D721Med (cell line): ENCODE measurements around the gene FBN3.
A peak's percentile ranks its signal among the peaks of the same experiment; 100 is the strongest.

ENCODE experiments used
- DNase-seq: peaks from one replicate; pipeline ENCODE4 v3.0.0; 2011; ENCODE audit warnings: low spot score; ENCODE audit not compliant: insufficient read length
- FAIRE-seq: peaks from 2 replicates; lab custom pipeline; 2011; peaks lifted over from hg19 to GRCh38; lab: Jason Lieb, UNC
- TF ChIP-seq, protein P1 (sequence below): IDR thresholded peaks from 2 replicates; pipeline ENCODE4 v1.5.1; 2012; ENCODE audit warnings: mild to moderate bottlenecking, control low read depth; ENCODE audit not compliant: insufficient read depth; ENCODE audit errors: missing control alignments

Gene FBN3

DNA sequence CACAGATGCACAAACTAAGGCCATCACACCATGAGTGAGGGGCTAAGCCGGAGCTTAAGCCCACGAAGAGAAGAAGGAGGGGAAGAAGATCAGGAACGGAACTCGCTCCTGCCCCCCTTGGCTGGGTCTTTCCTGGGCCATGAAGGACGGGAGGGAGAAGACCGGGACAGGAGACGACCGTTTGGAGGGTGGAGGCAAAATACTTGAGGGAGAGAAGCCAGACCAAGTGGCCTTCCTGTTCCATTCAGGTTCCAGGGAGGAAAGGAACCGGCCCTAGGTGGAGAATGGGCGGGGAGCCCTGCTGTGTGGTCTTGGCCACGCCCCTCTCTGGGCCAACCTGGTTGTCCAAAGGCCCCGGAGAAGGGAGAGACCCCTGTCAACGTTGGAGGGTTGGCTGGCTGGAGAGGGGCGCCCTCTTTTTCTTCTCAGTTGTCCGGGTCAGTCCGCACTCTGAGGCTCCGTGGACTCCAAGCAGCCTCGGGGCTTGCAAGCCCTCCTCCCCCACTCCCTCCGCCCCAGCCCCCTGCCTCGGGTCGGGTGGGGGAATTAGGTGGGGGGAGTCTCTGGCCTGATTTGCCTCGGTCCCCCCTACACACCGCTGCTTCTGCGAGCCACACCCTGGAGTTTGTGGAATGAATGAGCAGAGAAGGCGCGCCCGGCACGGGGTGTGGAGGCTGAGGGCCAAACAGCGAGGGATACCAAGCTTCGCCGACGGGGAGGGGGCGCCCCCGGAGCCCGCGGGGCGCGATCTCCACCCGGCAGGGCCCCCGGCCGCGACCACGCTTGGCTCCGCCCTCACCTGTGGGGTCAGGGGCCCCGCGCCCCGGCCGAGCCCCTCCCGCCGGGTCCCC is 757 bp downstream of the FBN3 start:
- TF ChIP-seq, protein P1, sequence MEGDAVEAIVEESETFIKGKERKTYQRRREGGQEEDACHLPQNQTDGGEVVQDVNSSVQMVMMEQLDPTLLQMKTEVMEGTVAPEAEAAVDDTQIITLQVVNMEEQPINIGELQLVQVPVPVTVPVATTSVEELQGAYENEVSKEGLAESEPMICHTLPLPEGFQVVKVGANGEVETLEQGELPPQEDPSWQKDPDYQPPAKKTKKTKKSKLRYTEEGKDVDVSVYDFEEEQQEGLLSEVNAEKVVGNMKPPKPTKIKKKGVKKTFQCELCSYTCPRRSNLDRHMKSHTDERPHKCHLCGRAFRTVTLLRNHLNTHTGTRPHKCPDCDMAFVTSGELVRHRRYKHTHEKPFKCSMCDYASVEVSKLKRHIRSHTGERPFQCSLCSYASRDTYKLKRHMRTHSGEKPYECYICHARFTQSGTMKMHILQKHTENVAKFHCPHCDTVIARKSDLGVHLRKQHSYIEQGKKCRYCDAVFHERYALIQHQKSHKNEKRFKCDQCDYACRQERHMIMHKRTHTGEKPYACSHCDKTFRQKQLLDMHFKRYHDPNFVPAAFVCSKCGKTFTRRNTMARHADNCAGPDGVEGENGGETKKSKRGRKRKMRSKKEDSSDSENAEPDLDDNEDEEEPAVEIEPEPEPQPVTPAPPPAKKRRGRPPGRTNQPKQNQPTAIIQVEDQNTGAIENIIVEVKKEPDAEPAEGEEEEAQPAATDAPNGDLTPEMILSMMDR: no peak
- no peak for FAIRE-seq
- peak; percentile 41 for DNase-seq

DNA sequence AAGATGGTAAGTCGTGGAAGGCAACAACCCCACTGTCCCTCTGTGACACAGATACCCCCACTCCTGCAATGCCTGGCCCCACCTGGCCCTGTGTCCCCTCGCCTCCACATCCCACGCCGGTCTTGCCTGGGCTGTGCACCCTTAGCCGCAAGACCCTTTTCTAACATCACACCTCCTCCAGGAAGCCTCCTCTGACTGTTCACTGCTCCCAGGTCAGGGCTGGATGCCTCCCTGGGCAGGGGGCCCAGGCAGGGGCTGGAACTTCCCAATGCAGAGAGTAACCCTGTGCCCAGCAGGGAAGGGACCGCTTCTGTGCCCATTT is 1.3 kb downstream of the FBN3 start:
- TF ChIP-seq, protein P1: no peak
- DNase-seq: no peak
- no peak for FAIRE-seq

DNA sequence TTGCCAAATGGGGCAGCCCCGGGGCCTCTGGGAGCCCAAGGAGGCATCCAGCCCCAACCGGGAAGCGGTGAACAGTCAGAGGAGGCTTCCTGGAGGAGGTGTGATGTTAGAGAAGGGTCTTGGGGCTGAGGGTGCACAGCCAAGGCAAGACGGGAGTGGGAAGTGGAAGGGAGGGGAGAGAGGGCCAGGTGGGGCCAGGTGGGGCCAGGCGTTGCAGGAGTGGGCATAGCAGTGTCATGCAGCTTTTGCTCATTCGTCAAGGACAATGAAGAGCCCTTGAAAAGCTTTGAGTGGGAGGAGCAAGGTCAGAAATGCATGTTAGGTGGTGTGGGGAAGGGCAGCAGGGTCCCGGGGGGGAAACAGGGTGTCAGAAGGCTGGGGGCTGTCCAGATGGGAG is 1.8 kb downstream of the FBN3 start:
- no peak for DNase-seq
- TF ChIP-seq, protein P1: no peak

DNA sequence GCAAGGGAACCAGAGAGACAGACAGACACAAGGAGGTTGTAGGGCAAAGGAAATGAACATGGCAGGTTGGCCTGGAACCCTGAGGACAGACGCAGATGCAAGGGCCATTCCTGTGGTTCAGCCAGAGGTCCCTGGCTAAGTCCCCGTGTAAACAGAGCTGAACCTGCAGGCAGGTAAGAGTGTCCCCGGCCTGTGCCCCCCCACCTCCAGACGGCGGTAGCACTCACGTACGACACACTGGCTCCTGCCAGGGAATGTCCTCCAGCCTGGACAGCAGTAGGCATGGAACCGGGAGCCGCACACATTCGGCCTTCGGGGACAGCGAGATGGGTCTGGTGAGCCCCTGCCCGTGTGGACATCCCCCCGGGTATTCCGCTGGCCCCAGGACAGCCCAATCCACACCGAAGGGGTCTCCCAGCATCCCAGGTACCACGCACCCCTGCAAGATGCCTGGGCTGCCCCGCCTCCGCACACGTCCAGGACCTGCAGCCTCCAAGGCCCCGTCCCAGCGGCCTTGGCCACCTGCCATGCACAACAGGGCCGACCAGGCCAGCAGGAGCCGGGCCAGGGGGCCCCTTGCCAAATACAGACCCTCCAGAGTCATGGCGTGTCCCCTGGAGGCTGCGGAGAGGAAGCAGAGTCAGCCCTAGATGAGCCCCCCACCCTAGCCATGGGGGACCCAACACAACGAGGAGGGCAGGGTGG is 2.4 kb downstream of the FBN3 start:
- TF ChIP-seq, protein P1: no peak
- DNase-seq (no peak), FAIRE-seq (no peak)

More for the DNA sequence above, 1.8 kb downstream of the FBN3 start:
- no peak for FAIRE-seq

DNA sequence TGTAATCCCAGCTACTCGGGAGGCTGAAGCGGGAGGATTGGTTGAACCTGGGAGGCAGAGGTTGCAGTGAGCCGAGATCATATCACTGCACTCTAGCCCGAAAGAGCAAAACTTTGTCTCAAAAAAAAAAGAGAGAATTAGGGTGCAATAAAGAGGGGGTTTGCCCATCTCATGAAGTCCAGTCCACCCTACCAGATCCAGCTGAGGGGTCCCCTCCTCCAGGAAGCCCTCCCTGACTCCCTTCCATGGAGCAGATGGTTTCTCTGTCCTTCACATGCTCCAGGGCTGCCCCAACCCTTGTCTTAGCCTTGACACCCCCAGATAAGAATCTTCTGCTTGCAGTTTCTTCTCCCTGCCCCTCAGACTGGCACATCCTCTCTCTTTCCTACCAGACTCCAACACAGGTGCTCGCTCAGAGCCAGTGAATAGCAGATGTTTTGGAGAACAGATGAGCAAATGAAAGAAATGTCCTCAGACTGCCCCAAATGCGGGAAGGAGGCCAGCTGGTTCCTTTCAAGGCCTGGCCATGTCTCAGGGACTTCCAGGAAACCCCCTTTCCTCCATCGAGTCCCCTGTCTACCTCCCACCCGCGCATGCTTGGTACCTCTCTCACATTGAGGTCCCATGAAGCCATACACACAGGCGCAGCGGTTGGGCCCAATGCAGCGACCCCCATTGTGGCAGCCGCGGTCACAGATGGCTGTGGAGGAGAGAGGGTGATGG is 5.0 kb downstream of the FBN3 start:
- FAIRE-seq (no peak), DNase-seq (no peak)
- TF ChIP-seq, protein P1: no peak

DNA sequence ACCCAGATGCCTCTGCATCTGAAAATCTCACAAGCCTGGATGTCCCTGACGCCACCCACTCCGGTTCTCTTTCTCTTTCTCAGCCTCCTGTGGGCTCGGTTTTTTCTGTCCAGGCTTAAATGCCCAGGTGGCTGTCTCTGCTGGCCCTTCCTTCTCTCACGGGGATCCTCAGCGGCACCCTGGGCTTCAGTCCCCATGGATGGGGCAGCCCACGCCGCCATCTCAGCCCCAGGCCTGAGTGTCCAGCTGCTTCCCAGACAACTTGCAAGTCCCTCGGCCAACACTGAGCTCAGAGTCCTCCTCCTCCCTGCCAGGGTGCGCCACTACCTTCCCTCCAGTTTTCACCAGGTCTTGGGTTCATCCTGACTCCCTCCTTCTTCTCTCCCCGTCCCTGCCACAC is 6.4 kb downstream of the FBN3 start:
- FAIRE-seq (no peak), DNase-seq (no peak)
- TF ChIP-seq, protein P1: no peak
